Kidney (tissue), 14 donors: ENCODE data around the gene C14orf93. TPM values are rescaled to one million over a fixed set of nuclear protein-coding genes. Genes with fewer than 3 reads are reported as not detected.

Experiments
- DNase-seq, 5 donors: peaks; one replicate each; pipeline ENCODE4 v3.0.0-alpha.2; 2013 to 2020
- FAIRE-seq: peaks from 2 replicates; lab custom pipeline; 2012; peaks lifted over from hg19 to GRCh38; lab: Jason Lieb, UNC
- H3K27ac ChIP-seq, 2 donors: one replicate each; pipeline ENCODE4 v1.7.0; 2013; ENCODE audit warnings: low read depth in 2 of 2, low read length in 2 of 2, inconsistent platforms in 1 of 2
- H3K27me3 ChIP-seq: one replicate; pipeline ENCODE4 v1.7.1; 2013; ENCODE audit warnings: low read length, inconsistent platforms; ENCODE audit not compliant: control insufficient read depth, insufficient read depth
- H3K36me3 ChIP-seq, 3 donors: one replicate each; pipeline versions ENCODE4 v1.7.0 to v1.7.1; 2013; ENCODE audit warnings: low read length in 3 of 3, control low read depth in 1 of 3, inconsistent platforms in 1 of 3; ENCODE audit not compliant: insufficient read depth in 3 of 3, control insufficient read depth in 2 of 3
- H3K4me1 ChIP-seq, 3 donors: one replicate each; pipeline versions ENCODE4 v1.7.0 to v1.7.1; 2013; ENCODE audit warnings: low read length in 3 of 3, inconsistent platforms in 1 of 3, low read depth in 1 of 3; ENCODE audit not compliant: control insufficient read depth in 2 of 3, insufficient read depth in 2 of 3
- H3K4me3 ChIP-seq, 3 donors: one replicate each; pipeline versions ENCODE4 v1.7.0 to v1.8.1; 2013; ENCODE audit warnings: low read length in 3 of 3, control low read depth in 1 of 3, inconsistent platforms in 1 of 3
- H3K9ac ChIP-seq, 3 donors: one replicate each; pipeline versions ENCODE4 v1.7.0 to v1.7.1; 2013; ENCODE audit warnings: low read length in 3 of 3, control low read depth in 1 of 3, inconsistent platforms in 1 of 3
- H3K9me3 ChIP-seq, 3 donors: one replicate each; pipeline versions ENCODE4 v1.7.0 to v1.7.1; 2013; ENCODE audit warnings: low read length in 3 of 3, control low read depth in 1 of 3, inconsistent platforms in 1 of 3; ENCODE audit not compliant: control insufficient read depth in 2 of 3, insufficient read depth in 1 of 3
- CTCF ChIP-seq: IDR thresholded peaks from 3 replicates; pipeline ENCODE4 v1.5.1; 2012; ENCODE audit warnings: mild to moderate bottlenecking, moderate library complexity, borderline replicate concordance; ENCODE audit not compliant: insufficient read depth; ENCODE audit errors: extremely low read depth
- intact Hi-C: fragments of 100-400 bp; cut with DNase I; formaldehyde crosslinking; loops from one replicate; pipeline ENCODE4 v1.11.1; 2022
- polyA plus RNA-seq: library from polyadenylated mRNA; stranded (reverse); fragments of 350-450 nt; fragmentation: Illumina TruSeq; extraction: RNeasy Lipid Tissue Mini Kit (QIAGEN cat#74804); gene quantifications from one replicate; pipeline ENCODE4 v1.2.3, GENCODE V29; 2014; ENCODE audit warnings: low read depth, low replicate concordance; ENCODE audit not compliant: insufficient read depth
- total RNA-seq: library from RNA; stranded (reverse); fragmentation: NEBNext Ultra II Directional; extraction: Animal tissue kit (Norgen Biotek cat#: 25700); gene quantifications from one replicate; pipeline ENCODE4 v1.2.1, GENCODE V29; 2021
- donor health status: control.
- donor health status: control.
- donor health status: control.
- donor health status: control.
- donor health status: control.
- donor health status: DM: yes; HTN: yes; CAD: no.
- donor health status: Normal renal cell carcinoma (clear cell type).

Gene C14orf93
- total and polyA plus RNA-seq, 2 donors from 2014 or later, result 9.5 to 9.6 TPM

- TF ChIP-seq CTCF, result no peak
These were observed 37.2 kb upstream of the C14orf93 start for GRCh38 chr14:23047034-23047634.

GRCh38 chr14:23045419-23046357, 35.7 kb upstream of the C14orf93 start:
- DNase-seq (no peak), FAIRE-seq (no peak)
- H3K4me3 ChIP-seq, result no peak overlapping the region
- H3K9ac ChIP-seq, result no peak overlapping the region
- H3K27ac ChIP-seq, result no peak overlapping the region
- no peaks in the 10 kb centered on the region for H3K27me3 ChIP-seq
- no peak for TF ChIP-seq CTCF
- no peaks in the 10 kb centered on the region for H3K9me3 ChIP-seq
- peaks cover 0 to 2% (median 0%) of the 10 kb centered on the region in 3 donors for H3K4me1 ChIP-seq
- no peaks in the 10 kb centered on the region for H3K36me3 ChIP-seq
- intact Hi-C loops, result no loop called here

More at GRCh38 chr14:23047034-23047634, 37.2 kb upstream of the C14orf93 start:
- no peaks in the 10 kb centered on the region for H3K27me3 ChIP-seq
- H3K27ac ChIP-seq, result peak overlapping the region; percentile 7 to 43
- H3K36me3 ChIP-seq, result no peaks in the 10 kb centered on the region
- DNase-seq, result peak in 2 of 5 donors; percentile 41 to 65
- intact Hi-C loops, result no loop called here
- H3K4me3 ChIP-seq, result no peak overlapping the region
- no peak for FAIRE-seq
- no peak overlapping the region for H3K9ac ChIP-seq
- no peaks in the 10 kb centered on the region for H3K9me3 ChIP-seq
- peaks cover 0 to 2% (median 0%) of the 10 kb centered on the region in 3 donors for H3K4me1 ChIP-seq

GRCh38 chr14:23044840-23045239, 34.9 kb upstream of the C14orf93 start:
- intact Hi-C loops, result no loop called here
- FAIRE-seq, result no peak

More at GRCh38 chr14:23044840-23045239, 34.9 kb upstream of the C14orf93 start:
- TF ChIP-seq CTCF, result no peak
- Histone ChIP-seq H3K4me3 (no peak overlapping the region), H3K27ac (no peak overlapping the region), H3K9ac (no peak overlapping the region), H3K9me3 (no peaks in the 10 kb centered on the region), H3K27me3 (no peaks in the 10 kb centered on the region), H3K4me1 (peaks cover 0 to 2% (median 0%) of the 10 kb centered on the region in 3 donors), H3K36me3 (no peaks in the 10 kb centered on the region)
- no peak for DNase-seq
